ENCODE measurements around the gene ZFP92. TPM values are rescaled to one million over a fixed set of nuclear protein-coding genes. Genes with fewer than 3 reads are reported as not detected.

The ZFP92 gene
- total RNA-seq, 1 experiment from 2014 or later: 0.16 TPM

GRCh38 chrX:153413731-153414130, 2.5 kb downstream of the ZFP92 start:
- ChIA-PET CTCF (no interaction called here), POLR2A (no interaction called here)
- no TSS peak for BruUV-seq (replicated peaks)
- Mint-ChIP-seq H3K4me3 (ENCODE audit: unreplicated experiment) (no peak overlapping the region), H3K36me3 (ENCODE audit: insufficient read depth, unreplicated experiment) (no peaks in the 10 kb centered on the region), H3K27me3 (ENCODE audit: insufficient read depth, unreplicated experiment) (peaks cover 14% of the 10 kb centered on the region), H3K4me1 (ENCODE audit: low read depth, unreplicated experiment) (no peaks in the 10 kb centered on the region), H3K9me3 (ENCODE audit: unreplicated experiment) (no peaks in the 10 kb centered on the region), H3K27ac (ENCODE audit: unreplicated experiment) (no peak overlapping the region)
- DNase-seq: no peak
- no peak overlapping the region for H3K4me3 ChIP-seq (ENCODE audit: low read depth, low read length)
- no peaks in the 10 kb centered on the region for H3K9me3 ChIP-seq
- H3K27me3 ChIP-seq (replicated peaks; ENCODE audit: control insufficient read depth, insufficient read depth, low read length): no peaks in the 10 kb centered on the region
- H3K4me1 ChIP-seq: no peaks in the 10 kb centered on the region
- H3K36me3 ChIP-seq (ENCODE audit: control insufficient read depth, insufficient read depth, low read length): no peaks in the 10 kb centered on the region
- intact Hi-C loops (cut with micrococcal nuclease; ENCODE audit: unreplicated experiment): no loop called here
- no peak for TF ChIP-seq CTCF (IDR thresholded peaks at IDR 0.05; ENCODE audit: insufficient read depth in 1 of 2, low read depth in 1 of 2, low read length in 1 of 2, severe bottlenecking in 1 of 2, unreplicated experiment in 1 of 2)

- Mint-ChIP-seq H3K9me3 (ENCODE audit: unreplicated experiment) (no peaks in the 10 kb centered on the region), H3K36me3 (ENCODE audit: insufficient read depth, unreplicated experiment) (no peaks in the 10 kb centered on the region), H3K4me1 (ENCODE audit: low read depth, unreplicated experiment) (no peaks in the 10 kb centered on the region), H3K27ac (ENCODE audit: unreplicated experiment) (no peak overlapping the region), H3K27me3 (ENCODE audit: insufficient read depth, unreplicated experiment) (peaks cover 14% of the 10 kb centered on the region), H3K4me3 (ENCODE audit: unreplicated experiment) (no peak overlapping the region)
- Histone ChIP-seq H3K36me3 (ENCODE audit: control insufficient read depth, insufficient read depth, low read length) (no peaks in the 10 kb centered on the region), H3K9me3 (no peaks in the 10 kb centered on the region), H3K4me3 (ENCODE audit: low read depth, low read length) (no peak overlapping the region), H3K4me1 (no peaks in the 10 kb centered on the region), H3K27me3 (replicated peaks; ENCODE audit: control insufficient read depth, insufficient read depth, low read length) (no peaks in the 10 kb centered on the region)
- TF ChIP-seq CTCF (IDR thresholded peaks at IDR 0.05; ENCODE audit: insufficient read depth in 1 of 2, low read depth in 1 of 2, low read length in 1 of 2, severe bottlenecking in 1 of 2, unreplicated experiment in 1 of 2): no peak
- BruUV-seq (replicated peaks): no TSS peak
- ChIA-PET CTCF (no interaction called here), POLR2A (no interaction called here)
- intact Hi-C loops (cut with micrococcal nuclease; ENCODE audit: unreplicated experiment): no loop called here
- no peak for DNase-seq
Measured at GRCh38 chrX:153414856-153415510, 3.7 kb downstream of the ZFP92 start.

GRCh38 chrX:153416781-153417450, 5.6 kb downstream of the ZFP92 start:
- no peak overlapping the region for H3K4me3 Mint-ChIP-seq (ENCODE audit: unreplicated experiment)
- peaks cover 10% of the 10 kb centered on the region for H3K27me3 Mint-ChIP-seq (ENCODE audit: insufficient read depth, unreplicated experiment)
- TF ChIP-seq CTCF (IDR thresholded peaks at IDR 0.05; ENCODE audit: insufficient read depth in 1 of 2, low read depth in 1 of 2, low read length in 1 of 2, severe bottlenecking in 1 of 2, unreplicated experiment in 1 of 2): no peak
- no TSS peak for BruUV-seq (replicated peaks)
- H3K9me3 ChIP-seq: no peaks in the 10 kb centered on the region
- H3K4me1 Mint-ChIP-seq (ENCODE audit: low read depth, unreplicated experiment): no peaks in the 10 kb centered on the region
- no peaks in the 10 kb centered on the region for H3K36me3 ChIP-seq (ENCODE audit: control insufficient read depth, insufficient read depth, low read length)
- H3K9me3 Mint-ChIP-seq (ENCODE audit: unreplicated experiment): no peaks in the 10 kb centered on the region
- no peaks in the 10 kb centered on the region for H3K4me1 ChIP-seq
- no peak overlapping the region for H3K4me3 ChIP-seq (ENCODE audit: low read depth, low read length)
- H3K36me3 Mint-ChIP-seq (ENCODE audit: insufficient read depth, unreplicated experiment): no peaks in the 10 kb centered on the region
- CTCF ChIA-PET: no interaction called here
- no peak overlapping the region for H3K27ac Mint-ChIP-seq (ENCODE audit: unreplicated experiment)
- H3K27me3 ChIP-seq (replicated peaks; ENCODE audit: control insufficient read depth, insufficient read depth, low read length): no peaks in the 10 kb centered on the region
- intact Hi-C loops (cut with micrococcal nuclease; ENCODE audit: unreplicated experiment): no loop called here
- POLR2A ChIA-PET: no interaction called here
- no peak for DNase-seq

All from Caco-2 (cell line).